ENCODE measurements around the gene DNER. TPM values are rescaled to one million over a fixed set of nuclear protein-coding genes. Genes with fewer than 3 reads are reported as not detected.
A peak's percentile ranks its signal among the peaks of the same experiment; 100 is the strongest.

The DNER gene
- total RNA-seq, 1 experiment from 2014 or later = 3.7 TPM

GRCh38 chr2:229380101-229380625 is 334.2 kb downstream of the DNER start:
- Mint-ChIP-seq H3K4me3 (no peak overlapping the region), H3K9me3 (peaks cover 43% of the 10 kb centered on the region), H3K4me1 (no peaks in the 10 kb centered on the region), H3K27me3 (ENCODE audit: low read depth) (no peaks in the 10 kb centered on the region), H3K36me3 (peaks cover 29% of the 10 kb centered on the region), H3K27ac (no peak overlapping the region)
- ChIA-PET CTCF (no interaction called here), POLR2A (no interaction called here)
- ATAC-seq = no peak
- no peak for DNase-seq (ENCODE audit: low spot score)
- TF ChIP-seq ELF4 (CRISPR knock-in tag; IDR thresholded peaks at IDR 0.05; ENCODE audit: low read depth) (no peak), PREB (CRISPR knock-in tag; IDR thresholded peaks at IDR 0.05; ENCODE audit: borderline replicate concordance) (no peak), IRF2 (CRISPR knock-in tag; IDR thresholded peaks at IDR 0.05; ENCODE audit: borderline replicate concordance, low read depth) (no peak), ARID4B (CRISPR knock-in tag; IDR thresholded peaks at IDR 0.05; ENCODE audit: borderline replicate concordance) (no peak)

- no peak for DNase-seq (ENCODE audit: low spot score)
- Mint-ChIP-seq H3K9me3 (peaks cover 25% of the 10 kb centered on the region), H3K27me3 (ENCODE audit: low read depth) (no peaks in the 10 kb centered on the region), H3K4me3 (no peak overlapping the region), H3K27ac (no peak overlapping the region), H3K36me3 (peaks cover 13% of the 10 kb centered on the region), H3K4me1 (no peaks in the 10 kb centered on the region)
- CTCF ChIA-PET = no interaction called here
- no peak for ATAC-seq
- TF ChIP-seq ETV6 (CRISPR knock-in tag; IDR thresholded peaks at IDR 0.05) (no peak), ZNF232 (CRISPR knock-in tag; IDR thresholded peaks at IDR 0.05) (no peak), SP1 (CRISPR knock-in tag; conservative IDR thresholded peaks at IDR 0.05) (no peak), ZNF317 (CRISPR knock-in tag; IDR thresholded peaks at IDR 0.05; ENCODE audit: borderline replicate concordance, low read depth) (0 out of 2 replicates have a peak, but pooled peaks have one; percentile 24)
- POLR2A ChIA-PET = no interaction called here
These were observed 336.0 kb downstream of the DNER start for GRCh38 chr2:229378386-229378785.

- H3K4me3 Mint-ChIP-seq = no peak overlapping the region
- CTCF ChIA-PET = no interaction called here
- no peaks in the 10 kb centered on the region for H3K4me1 Mint-ChIP-seq
- no peak overlapping the region for H3K27ac Mint-ChIP-seq
- peaks cover 1% of the 10 kb centered on the region for H3K36me3 Mint-ChIP-seq
- DNase-seq (ENCODE audit: low spot score) (no peak), ATAC-seq (no peak)
- TF ChIP-seq TCF7 (CRISPR knock-in tag; IDR thresholded peaks at IDR 0.05; ENCODE audit: low read depth) (no peak), NR3C1 (CRISPR knock-in tag; conservative IDR thresholded peaks at IDR 0.05; ENCODE audit: low read depth) (no peak), ATF3 (CRISPR knock-in tag; conservative IDR thresholded peaks at IDR 0.05) (no peak), ATF6 (CRISPR knock-in tag; IDR thresholded peaks at IDR 0.05) (no peak), ZNF232 (CRISPR knock-in tag; IDR thresholded peaks at IDR 0.05) (no peak), JUN (CRISPR knock-in tag; IDR thresholded peaks at IDR 0.05) (no peak), ATF1 (CRISPR knock-in tag; IDR thresholded peaks at IDR 0.05) (no peak), ZNF219 (CRISPR knock-in tag; IDR thresholded peaks at IDR 0.05; ENCODE audit: borderline replicate concordance) (no peak)
- POLR2A ChIA-PET = no interaction called here
- H3K27me3 Mint-ChIP-seq (ENCODE audit: low read depth) = no peaks in the 10 kb centered on the region
- H3K9me3 Mint-ChIP-seq = peaks cover 10% of the 10 kb centered on the region
These were observed 337.5 kb downstream of the DNER start for GRCh38 chr2:229376866-229377265.

Measured in WTC11 (cell line).